ENCODE results near the gene ITGA4.
"Not testable (repeated sequence)": the region's sequence is repeated elsewhere in the genome, so short reads cannot be mapped to it uniquely, and the experiment has no call there.

The ITGA4 gene

DNA sequence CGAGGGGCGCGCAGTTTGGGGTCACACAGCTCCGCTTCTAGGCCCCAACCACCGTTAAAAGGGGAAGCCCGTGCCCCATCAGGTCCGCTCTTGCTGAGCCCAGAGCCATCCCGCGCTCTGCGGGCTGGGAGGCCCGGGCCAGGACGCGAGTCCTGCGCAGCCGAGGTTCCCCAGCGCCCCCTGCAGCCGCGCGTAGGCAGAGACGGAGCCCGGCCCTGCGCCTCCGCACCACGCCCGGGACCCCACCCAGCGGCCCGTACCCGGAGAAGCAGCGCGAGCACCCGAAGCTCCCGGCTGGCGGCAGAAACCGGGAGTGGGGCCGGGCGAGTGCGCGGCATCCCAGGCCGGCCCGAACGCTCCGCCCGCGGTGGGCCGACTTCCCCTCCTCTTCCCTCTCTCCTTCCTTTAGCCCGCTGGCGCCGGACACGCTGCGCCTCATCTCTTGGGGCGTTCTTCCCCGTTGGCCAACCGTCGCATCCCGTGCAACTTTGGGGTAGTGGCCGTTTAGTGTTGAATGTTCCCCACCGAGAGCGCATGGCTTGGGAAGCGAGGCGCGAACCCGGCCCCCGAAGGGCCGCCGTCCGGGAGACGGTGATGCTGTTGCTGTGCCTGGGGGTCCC is at the start of gene ITGA4:
TSS of gene ITGA4 (plus strand) at position 266 of the 620 bp plus-strand sequence. CDS start at position 535, 269 bp downstream.
- DNase-seq: no peak

DNA sequence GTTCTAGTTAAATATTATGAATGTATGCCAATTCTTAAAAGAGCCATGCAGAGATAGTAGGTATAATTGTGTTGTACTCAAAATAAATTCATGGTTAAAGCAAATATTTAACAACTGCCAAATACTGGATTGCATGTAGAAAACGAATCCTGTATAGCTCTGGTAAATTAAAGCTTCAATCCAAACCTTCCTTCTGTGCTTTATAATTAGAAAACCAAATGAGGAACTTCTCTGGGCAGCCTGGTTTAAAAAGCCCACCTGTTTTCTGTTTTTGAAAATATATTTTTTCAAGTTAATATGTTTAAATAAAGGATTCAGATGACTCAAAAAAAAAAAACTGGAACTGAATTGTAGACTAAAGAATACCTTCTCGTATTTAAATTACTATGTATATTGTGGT is 48.3 kb upstream of the ITGA4 start:
- no peak for DNase-seq

DNA sequence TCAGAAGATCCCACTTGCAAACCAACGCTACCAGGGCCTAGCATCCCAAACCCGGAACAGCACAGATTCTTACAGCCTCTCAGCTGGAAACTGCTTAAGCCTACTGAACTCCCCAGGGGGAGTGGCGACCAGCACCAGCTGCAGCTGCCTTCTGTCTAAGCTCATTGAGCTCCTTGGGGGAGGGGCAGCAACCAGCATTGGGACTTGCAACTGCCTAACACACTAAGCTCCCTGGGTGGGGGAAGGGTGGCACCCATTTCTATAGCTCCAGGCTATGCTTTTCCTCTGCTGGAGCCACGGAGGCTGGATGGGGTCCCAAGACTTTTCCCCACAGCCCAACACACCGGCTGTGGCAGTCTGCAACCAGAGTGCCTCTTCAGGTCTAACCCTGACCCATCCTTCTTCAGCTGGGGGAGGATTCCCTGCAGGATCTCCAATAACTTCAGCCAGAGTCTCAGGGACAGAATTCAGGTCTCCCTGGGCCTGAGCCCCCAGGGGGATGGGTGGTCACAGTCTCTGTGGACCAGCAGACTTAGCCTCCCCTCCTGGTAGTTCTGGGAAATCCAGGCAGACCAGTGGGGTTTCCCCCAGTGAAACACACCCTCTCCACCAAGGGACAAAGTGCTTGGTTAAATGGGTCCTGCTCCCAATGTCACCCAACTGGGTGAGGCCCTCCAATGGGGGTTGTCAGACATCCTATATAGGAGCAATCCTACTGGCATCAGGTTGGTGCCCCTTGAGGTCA is 45.9 kb upstream of the ITGA4 start:
- no peak for DNase-seq

DNA sequence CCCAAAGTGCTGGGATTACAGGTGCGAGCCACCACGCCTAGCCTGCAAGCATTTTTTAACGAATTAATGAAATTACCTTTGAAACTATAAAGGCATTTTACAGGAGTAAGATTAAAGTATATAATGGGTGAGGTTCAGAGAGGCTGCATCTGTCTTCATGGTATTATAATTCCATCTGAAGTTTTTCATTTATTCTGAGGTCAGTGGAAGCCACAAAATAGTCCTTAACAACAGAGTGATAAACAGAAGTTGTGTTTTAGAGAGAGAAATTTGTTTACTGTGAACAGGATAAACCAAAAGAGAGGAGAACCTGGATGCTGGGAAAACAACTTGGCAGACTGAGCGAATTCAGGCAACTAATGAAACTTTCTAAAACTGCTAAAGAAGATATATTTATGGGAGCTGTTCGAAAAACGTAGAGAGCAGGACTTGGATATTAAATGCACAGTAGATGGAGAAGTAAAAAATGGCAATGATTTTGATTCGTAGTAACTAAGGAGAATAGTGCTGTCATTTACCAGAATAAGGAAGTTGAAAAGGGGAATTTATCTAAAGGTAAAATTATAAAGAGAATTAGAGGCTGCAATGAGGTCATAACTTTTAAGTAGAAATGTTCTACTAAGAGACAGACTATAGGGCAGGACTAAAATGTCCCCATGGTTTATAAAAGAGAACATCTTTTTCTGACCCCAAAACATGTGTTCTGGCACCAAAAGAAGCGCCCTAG is 37.9 kb upstream of the ITGA4 start:
- no peak for DNase-seq

DNA sequence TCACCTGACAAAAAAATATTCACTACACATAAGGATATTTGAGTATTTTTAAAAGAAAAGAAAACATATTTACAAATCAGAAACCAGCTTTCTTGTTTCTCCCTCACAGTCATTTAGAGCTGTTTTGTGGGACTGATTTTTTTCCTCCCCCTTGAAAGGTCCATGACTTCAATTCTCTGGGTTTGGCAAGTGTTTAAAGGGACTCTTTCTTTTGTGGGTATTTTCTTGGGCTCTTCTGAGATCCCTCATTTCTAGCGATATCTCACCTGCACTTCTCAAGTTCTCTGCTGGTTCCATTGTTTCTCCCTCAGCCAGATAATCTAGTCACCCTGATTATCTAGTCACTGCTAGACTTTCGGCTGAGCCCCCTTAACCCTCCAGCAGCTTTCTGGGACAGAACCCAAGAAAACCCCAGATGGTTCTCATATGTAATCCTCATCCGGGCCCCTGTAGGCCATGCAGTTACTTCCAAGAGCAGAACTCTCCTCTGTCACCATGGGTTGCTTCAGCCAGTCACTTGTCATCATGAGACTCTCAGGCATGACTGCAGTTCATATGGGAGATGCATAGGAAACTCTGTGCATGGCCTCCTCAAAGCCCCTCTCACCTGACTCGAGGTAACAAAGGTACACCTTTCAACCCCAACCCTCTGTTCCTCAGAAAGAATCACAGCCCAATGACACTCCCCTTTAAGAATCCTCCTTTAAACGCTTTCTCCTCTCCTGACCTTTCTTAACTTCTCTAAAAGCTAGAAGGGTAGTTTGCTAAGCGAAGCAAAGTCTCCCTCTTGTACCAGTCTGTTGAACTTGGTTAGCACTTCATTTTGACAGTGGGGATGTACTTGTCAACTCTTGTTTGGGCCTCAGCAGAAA is 36.7 kb upstream of the ITGA4 start:
- DNase-seq: no peak

DNA sequence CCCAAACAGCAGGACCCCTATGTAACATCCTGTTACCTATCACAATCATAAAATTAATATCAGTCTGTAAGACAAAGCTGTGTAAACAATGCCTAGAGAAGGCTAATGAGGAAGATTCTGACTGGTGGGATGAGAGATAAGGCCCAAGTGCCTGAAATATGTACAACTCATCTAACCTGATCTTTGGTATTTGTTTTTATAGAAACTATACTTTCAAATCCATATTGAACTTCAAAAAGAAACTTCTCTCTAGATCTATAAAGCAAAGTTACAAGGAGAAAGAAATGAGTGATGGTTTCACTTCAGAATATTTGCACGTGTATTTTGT is 36.1 kb upstream of the ITGA4 start:
- no peak for DNase-seq

DNA sequence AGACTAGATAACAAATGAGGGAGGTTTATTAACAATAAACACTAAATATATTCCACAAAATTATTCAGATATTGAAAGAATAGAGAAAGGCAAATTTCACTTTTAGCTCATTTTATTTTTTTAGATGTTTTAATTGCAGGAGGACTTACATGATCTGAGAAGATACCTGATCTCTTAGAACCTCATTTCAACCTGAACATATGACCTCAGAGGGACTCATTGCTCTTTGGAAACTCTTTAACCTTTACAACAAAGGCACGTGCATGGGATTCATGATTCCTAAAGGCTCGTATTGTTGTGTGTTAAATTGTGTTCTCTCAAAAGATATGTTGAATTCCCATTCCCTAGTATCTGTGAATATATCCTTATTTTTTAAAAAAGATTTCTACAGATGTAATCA is 35.7 kb upstream of the ITGA4 start:
- no peak for DNase-seq

DNA sequence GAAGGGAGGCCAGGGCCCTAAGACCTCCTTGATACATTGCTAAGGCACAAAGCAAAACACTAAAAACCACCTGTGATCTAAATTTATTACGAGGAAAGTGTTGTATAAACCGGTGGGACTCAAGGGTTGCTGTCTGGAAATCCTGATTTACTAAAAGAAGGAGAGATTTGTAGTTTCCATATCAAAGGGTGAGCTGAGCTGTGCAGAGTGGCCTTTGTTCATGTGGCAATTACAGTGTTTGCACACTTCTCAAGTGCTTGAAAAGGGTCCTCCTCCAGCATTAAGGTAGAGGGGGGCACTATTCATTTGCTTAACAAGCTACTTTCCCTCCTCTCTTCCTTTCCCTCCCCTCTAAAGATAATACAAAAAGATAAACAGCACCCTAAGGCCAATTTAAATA is 30.5 kb upstream of the ITGA4 start:
- no peak for DNase-seq

DNA sequence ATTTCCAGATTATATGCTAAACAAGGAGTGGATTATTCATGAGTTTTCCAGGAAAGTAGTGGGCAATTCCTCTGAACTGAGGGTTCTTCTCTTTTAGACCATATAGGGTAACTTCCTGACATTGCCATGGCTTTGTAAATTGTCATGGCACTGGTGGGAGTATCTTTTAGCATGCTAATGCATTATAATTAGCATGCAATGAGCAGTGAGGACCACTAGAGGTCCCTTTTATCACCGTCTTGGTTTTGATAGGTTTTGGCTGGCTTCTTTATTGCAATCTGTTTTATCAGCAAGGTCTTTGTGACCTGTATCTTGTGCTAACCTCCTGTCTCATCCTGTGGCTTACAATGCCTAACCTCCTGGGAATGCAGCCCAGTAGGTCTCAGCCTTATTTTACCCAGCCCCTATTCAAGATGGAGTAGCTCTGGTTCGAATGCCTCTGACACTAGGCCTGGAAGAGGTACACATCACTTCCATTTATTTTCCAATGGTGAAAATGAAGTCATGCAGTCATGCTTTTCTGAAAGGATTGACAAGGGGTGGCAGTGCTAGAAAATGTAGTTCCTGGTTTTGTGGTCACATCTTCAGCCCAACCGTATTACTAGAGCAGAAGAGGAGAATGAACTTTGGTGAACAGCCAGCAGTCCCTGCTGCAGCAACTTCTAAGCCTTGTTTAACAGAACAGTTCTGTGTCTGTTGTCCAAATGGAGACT is 26.6 kb upstream of the ITGA4 start:
- DNase-seq: peak; percentile 43

DNA sequence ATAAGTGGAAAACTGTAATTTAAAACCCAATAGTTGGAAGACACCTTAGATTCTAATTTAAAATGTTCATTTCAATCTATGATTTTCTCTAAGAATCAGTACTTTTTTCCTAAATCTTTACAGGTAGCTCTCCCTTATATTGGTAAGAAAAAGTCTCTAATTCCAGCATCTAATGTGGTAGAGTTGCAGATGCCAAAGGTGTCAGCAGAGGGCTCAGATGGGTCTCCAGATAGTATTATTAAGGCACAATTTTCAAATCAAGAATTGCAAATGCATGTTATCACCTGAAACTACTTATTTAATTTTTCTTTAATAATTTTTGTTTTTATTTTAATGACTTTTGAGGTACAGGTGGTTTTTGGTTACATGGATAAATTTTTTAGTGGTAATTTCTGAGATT is 25.5 kb upstream of the ITGA4 start:
- DNase-seq: no peak

DNA sequence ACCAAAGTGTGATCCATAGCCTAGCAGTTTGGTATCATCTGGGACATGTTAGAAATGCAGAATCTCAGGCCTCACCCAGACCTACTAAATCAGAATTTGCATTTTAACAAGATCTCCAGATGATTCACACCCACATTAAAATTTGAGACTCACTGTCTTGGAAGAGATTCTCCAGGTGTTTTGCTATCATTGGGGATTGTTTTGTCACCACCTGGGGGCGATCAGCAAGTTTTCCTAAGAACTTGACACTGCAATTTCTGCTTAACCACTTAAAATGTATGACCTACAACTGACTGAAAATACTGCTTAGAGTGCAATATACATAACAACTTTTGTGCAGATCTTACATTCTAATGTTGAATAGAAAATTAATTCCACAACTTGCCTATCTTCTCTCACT is 18.9 kb upstream of the ITGA4 start:
- DNase-seq: no peak

DNA sequence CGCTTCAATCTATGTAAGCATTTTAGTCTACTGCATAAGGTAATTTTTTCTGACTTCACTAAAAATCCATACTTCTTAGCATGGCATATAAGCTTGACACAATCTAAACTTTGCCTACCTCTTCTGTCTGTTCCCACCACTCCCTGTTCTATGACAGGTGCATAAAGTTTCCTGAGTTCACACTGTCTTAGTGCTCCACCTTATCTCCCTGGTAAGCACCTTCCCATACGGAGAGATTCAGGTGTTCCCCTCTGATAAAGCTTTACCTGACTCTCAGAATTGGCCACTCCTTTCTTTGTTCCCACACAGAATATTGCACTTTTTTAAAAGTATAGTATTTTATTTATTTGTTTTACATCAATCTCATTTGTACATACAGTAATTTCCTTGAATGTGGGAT is 16.8 kb upstream of the ITGA4 start:
- no peak for DNase-seq

DNA sequence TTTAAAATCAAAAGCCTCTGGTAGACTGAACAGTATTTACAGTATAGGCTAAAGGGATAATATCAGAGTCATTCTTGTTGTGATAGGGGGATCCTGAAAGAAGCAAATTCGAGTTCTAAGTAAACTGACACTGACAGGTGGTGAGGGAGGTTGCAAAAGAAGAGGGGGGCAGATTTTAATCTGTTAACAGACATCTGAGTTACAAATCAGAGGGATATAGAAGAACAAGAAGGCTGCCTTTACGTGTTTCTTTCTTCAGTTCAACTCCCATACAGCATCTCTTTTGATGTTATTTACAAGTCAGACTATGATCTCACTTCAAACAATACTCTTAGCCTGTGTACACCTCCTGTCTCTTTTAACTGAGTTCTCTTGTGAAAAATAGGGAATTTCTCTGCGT is 16.3 kb upstream of the ITGA4 start:
- DNase-seq: no peak

DNA sequence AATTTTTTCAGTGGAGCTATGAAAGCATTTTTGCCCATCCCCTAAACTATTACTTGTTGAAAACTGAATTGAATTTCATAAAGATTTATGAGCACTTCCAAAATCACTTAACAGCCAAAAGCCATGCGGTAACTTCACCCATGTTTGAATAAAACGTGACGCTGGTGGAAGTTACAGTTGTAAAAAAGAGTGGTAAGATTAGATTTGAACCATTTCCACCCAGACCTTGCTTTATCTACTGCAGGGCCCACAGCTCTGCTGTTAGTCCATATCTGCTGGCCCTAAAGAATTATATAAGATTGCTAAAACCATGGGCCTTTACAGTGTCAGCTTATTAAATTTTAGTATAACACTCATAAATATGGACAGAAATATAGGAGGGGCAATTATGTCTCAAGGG is 15.5 kb upstream of the ITGA4 start:
- no peak for DNase-seq

DNA sequence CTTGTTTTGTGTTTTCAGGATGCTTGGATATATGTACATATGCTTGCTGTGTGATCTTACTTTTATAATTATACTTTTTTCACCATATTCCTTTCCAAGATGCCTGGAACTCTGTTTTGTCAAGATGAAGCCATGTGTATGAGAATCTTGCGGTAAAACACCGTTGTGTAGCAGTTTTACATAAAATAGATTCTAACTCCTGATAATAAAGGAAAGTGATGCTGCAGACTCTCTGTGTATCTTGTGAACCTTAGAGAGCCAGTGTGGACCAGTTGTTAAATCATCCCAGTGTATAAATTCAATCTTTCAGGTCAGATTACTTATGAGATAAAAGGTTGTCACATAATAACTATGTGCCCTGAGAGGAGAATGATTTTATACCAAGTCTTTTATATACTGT is 12.5 kb upstream of the ITGA4 start:
- no peak for DNase-seq

DNA sequence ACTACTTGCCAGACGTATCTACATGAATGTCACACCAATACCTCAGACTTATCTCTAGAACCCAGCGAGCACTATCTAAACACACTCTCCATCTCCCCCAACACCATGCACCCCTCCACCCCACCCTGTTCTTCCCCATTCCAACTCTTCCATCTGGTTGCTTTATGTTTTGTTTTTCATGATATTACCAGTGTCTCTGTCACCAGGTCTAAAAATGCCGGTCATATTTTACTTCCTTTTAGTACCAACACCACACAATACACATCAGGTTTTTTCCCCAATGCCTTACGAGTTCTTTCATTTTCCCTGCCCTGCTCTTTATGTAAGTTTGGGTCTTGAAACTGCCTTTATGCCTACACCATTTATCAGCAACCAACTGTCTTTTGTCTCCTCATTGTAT is 10.2 kb upstream of the ITGA4 start:
- DNase-seq: no peak

DNA sequence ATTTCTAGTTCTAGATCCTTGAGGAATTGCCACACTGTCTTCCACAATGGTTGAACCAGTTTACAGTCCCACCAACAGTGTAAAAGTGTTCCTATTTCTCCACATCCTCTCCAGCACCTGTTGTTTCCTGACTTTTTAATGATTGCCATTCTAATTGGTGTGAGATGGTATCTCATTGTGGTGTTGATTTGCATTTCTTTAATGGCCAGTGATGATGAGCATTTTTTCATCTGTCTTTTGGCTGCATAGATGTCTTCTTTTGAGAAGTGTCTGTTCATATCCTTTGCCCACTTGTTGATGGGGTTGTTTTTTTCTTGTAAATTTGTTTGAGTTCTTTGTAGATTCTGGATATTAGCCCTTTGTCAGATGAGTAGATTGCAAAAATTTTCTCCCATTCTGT is 7.9 kb upstream of the ITGA4 start:
- DNase-seq: not testable (repeated sequence)

DNA sequence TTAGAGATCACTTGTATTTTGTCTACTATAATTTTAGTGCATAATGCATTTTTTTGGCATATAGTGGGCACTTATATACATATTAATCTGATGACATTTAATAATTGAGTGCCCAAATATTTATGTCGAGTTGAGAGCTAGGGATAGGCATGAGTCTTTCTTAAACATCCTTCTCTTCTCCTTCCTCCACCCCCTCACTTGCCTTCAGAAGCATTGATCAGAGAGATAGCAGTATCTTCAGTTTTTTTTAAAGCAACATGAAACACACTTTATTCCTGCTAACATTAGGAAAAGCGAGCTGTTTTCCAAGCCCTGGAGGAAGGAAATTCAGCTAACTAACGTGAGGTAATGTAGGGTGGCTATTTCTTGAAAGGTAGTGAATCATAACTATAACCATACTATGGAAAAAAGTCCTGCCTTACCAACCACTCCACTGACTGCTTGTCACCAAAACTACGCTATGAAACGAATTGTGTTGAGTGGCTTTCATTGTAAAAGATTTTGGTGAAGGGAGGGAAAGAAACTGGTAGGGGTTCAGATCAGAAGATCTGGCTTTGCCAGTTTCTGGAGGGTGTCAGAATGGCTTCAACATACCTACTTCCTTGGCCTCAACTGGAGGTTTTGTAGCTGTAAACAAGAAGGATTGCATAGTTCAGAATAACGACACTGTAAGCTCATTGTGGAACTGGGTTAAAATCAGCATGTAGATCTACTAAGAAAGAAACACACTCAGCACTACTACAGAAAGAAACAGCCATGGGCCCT is 2.3 kb upstream of the ITGA4 start:
- DNase-seq: no peak

DNA sequence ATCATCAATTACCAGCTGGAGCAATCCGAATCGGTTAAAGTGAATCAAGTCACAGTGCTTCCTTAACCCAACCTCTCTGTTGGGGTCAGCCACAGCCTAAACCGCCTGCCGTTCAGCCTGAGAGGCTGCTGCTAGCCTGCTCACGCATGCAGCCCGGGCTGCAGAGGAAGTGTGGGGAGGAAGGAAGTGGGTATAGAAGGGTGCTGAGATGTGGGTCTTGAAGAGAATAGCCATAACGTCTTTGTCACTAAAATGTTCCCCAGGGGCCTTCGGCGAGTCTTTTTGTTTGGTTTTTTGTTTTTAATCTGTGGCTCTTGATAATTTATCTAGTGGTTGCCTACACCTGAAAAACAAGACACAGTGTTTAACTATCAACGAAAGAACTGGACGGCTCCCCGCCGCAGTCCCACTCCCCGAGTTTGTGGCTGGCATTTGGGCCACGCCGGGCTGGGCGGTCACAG is 496 bp upstream of the ITGA4 start:
- DNase-seq: peak; percentile 58

DNA sequence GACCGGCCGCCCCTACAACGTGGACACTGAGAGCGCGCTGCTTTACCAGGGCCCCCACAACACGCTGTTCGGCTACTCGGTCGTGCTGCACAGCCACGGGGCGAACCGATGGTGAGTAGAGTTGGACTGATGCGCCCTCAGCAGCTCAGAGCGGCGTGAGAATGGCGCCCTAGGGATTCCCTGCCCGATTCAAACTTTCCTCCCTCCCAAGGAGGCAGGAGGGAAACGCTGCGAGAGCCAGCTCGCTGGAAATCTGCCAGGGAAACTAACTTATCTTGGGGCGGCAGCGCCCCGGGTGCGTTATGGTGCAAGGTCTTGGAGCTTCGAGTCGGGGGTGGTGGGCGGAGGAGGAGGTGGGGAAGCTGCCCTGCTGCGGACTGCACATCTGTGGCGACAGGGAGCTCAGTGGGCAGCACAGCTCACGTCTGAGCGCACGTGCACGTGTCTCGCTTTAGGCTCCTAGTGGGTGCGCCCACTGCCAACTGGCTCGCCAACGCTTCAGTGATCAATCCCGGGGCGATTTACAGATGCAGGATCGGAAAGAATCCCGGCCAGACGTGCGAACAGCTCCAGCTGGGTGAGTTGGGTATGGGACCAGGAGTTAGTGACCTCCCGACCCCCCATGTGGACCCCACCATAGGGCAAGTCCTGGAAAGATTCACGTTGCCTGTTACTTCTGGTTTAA is 697 bp downstream of the ITGA4 start:
- DNase-seq: peak; percentile 10

DNA sequence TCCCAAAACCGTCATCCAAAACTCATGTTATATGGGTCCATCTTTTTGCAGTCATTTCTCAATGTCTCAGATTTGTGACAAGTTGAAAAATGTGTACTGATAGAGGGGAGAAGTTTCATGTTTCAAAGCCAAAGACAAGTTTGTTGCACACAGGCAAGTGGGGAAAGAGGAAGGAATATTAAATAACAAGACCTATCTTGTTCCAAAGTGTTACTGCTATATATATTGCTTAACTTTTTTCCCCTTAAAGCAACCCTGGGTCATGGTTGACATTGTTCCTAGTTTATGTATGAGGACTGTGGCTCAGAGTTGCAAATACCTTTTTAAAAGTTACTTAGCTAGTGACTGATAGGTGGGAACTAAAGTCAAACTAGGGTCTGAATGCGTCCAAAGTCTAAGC is 1.7 kb downstream of the ITGA4 start:
- no peak for DNase-seq
